Astrocyte of the cerebellum (primary cell): ENCODE measurements around the gene TMEM51.

Experiments used
- DNase-seq: peaks from one replicate; pipeline ENCODE4 v3.0.0-alpha.2; 2011; ENCODE audit warnings: low read depth
- H3K4me3 ChIP-seq: 2 replicates; pipeline ENCODE4 v1.5.1; 2011; ENCODE audit warnings: mild to moderate bottlenecking, low read depth, low read length, moderate library complexity
- CTCF ChIP-seq: IDR thresholded peaks from 2 replicates; pipeline ENCODE4 v1.5.1; 2012; ENCODE audit warnings: low read length, low read depth, moderate library complexity, mild to moderate bottlenecking; ENCODE audit errors: missing control alignments
- in situ Hi-C: cut with HindIII; loops from 2 replicates; pipeline ENCODE4 v1.10.0; 2017; ENCODE audit warnings: low sequenced_read_pairs

Gene TMEM51

GRCh38 chr1:15256584-15256983 is 103.0 kb downstream of the TMEM51 start:
- no peak for TF ChIP-seq CTCF
- in situ Hi-C loops: no loop called here
- H3K4me3 ChIP-seq: no peak overlapping the region

GRCh38 chr1:15257309-15257708 is 103.8 kb downstream of the TMEM51 start:
- no peak for TF ChIP-seq CTCF
- no peak overlapping the region for H3K4me3 ChIP-seq
- in situ Hi-C loops: no loop called here
- DNase-seq: no peak

More at GRCh38 chr1:15256584-15256983, 103.0 kb downstream of the TMEM51 start:
- DNase-seq: no peak

GRCh38 chr1:15258833-15259621 is 105.5 kb downstream of the TMEM51 start:
- TF ChIP-seq CTCF: no peak
- DNase-seq: no peak
- in situ Hi-C loops: no loop called here
- no peak overlapping the region for H3K4me3 ChIP-seq

GRCh38 chr1:15259622-15260007 is 106.1 kb downstream of the TMEM51 start:
- no peak for TF ChIP-seq CTCF
- in situ Hi-C loops: no loop called here
- DNase-seq: no peak
- H3K4me3 ChIP-seq: no peak overlapping the region

- no peak for DNase-seq
- no peak for TF ChIP-seq CTCF
- in situ Hi-C loops: no loop called here
- no peak overlapping the region for H3K4me3 ChIP-seq
These were observed 107.0 kb downstream of the TMEM51 start for GRCh38 chr1:15260418-15261154.

- in situ Hi-C loops: no loop called here
- H3K4me3 ChIP-seq: no peak overlapping the region
- TF ChIP-seq CTCF: no peak
- DNase-seq: no peak
These were observed 107.8 kb downstream of the TMEM51 start for GRCh38 chr1:15261155-15262002.
